GM12874 (cell line): Measurements from ENCODE around the gene VPS26A.

Experiments
- CTCF ChIP-seq: IDR thresholded peaks from 2 replicates; pipeline ENCODE4 v1.5.1; 2011; ENCODE audit warnings: low read depth, mild to moderate bottlenecking, control low read depth, low read length, moderate library complexity; ENCODE audit not compliant: insufficient read depth

VPS26A gene

GRCh38 chr10:69209787-69210484 is 86.0 kb downstream of the VPS26A start:
- TF ChIP-seq CTCF: no peak

GRCh38 chr10:69211104-69211503 is 87.1 kb downstream of the VPS26A start:
- no peak for TF ChIP-seq CTCF

- no peak for TF ChIP-seq CTCF
Measured at GRCh38 chr10:69211524-69211923, 87.5 kb downstream of the VPS26A start.

- TF ChIP-seq CTCF: no peak
Measured at GRCh38 chr10:69213591-69214311, 89.8 kb downstream of the VPS26A start.

GRCh38 chr10:69214666-69215131 is 90.7 kb downstream of the VPS26A start:
- no peak for TF ChIP-seq CTCF

GRCh38 chr10:69215405-69216171 is 91.6 kb downstream of the VPS26A start:
- no peak for TF ChIP-seq CTCF

GRCh38 chr10:69216577-69217118 is 92.7 kb downstream of the VPS26A start:
- no peak for TF ChIP-seq CTCF
